Measurements from ENCODE around the gene HDDC3.

Gene HDDC3

GRCh38 chr15:90880381-90881145, 51.8 kb downstream of the HDDC3 start:
- H3K27ac ChIP-seq: peak overlapping the region; percentile 52; the same call in 1 of the 2 replicates
- DNase-seq (ENCODE audit: low spot score): no peak
- CTCF ChIA-PET: interaction anchor here (1.1 kb wide), 1 partner anchor 233 kb away, joined by 3 read pairs; no protein-coding TSS in a partner anchor

More at GRCh38 chr15:90880381-90881145, 51.8 kb downstream of the HDDC3 start:
- POLR2A ChIA-PET (ENCODE audit: low non-redundant PET): no interaction called here
- TF ChIP-seq CTCF (conservative IDR thresholded peaks at IDR 0.05; ENCODE audit: low read depth): no peak
